ENCODE results near the gene ATAT1. TPM values are rescaled to one million over a fixed set of nuclear protein-coding genes. Genes with fewer than 3 reads are reported as not detected.

The ATAT1 gene
- total and polyA plus RNA-seq, 9 of the 15 experiments (the other 6 are each of a cell fraction or from before 2014, with no cell fraction given), result 0.65 to 5.8 (median 1.6) TPM

DNA sequence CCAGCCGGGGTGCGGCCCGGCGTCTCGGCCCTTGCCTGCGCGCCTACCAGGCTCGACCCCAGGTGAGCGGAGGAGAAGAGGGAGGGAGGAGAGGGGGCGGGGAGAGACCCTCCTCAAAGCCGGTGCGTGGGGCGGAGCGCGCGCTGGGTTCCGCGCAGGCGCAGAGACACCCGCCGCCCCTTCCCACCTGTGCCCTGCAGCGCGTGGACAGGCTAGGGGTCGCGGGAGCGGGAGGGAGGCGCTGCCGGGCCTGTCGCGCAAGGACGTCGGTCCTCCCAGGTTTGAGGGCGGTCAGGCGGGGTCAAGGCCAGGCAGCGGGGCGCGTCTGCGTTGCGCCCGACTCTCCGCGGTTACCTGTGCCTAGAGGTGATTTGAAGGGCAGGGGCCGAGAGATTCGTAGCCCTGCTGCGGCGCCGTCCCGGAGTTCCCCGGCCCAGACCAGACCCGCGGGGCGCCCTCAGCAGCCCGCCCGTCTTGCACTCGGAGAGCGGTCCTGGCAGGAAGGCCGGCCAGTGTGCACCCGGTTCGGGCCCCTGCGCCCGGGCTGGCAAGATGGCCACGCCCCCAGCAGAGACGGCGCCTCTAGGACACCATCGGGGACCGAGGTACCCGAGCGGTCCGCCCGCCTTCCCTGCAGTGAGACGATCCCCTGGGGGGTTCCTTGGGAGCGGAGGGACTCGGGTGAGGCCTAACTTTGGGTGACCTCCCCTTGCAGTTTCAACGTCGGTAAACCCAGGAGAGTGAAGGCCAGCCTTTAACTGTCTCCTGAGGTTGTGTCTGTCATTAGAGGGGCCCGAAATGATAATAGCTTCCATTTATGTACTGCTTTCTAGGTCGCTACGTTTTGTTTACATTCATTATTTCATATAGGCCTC is 20.8 kb downstream of the ATAT1 start (continued):
- TF ChIP-seq, protein P1, sequence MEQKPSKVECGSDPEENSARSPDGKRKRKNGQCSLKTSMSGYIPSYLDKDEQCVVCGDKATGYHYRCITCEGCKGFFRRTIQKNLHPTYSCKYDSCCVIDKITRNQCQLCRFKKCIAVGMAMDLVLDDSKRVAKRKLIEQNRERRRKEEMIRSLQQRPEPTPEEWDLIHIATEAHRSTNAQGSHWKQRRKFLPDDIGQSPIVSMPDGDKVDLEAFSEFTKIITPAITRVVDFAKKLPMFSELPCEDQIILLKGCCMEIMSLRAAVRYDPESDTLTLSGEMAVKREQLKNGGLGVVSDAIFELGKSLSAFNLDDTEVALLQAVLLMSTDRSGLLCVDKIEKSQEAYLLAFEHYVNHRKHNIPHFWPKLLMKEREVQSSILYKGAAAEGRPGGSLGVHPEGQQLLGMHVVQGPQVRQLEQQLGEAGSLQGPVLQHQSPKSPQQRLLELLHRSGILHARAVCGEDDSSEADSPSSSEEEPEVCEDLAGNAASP (IDR thresholded peaks at IDR 0.05), result no peak
- TF ChIP-seq NCOR1 (IDR thresholded peaks at IDR 0.05), result no peak
- TF ChIP-seq PCBP2 (IDR thresholded peaks at IDR 0.05; ENCODE audit: low read depth, low read length, poor library complexity, severe bottlenecking), result peak; percentile 55
- peak; percentile 87 for TF ChIP-seq PHF8 (IDR thresholded peaks at IDR 0.05; ENCODE audit: borderline replicate concordance, low read length)
- TF ChIP-seq RAD51 (IDR thresholded peaks at IDR 0.05; ENCODE audit: borderline replicate concordance, low read depth), result no peak
- TF ChIP-seq TBL1XR1 (IDR thresholded peaks at IDR 0.05; ENCODE audit: low read length in 2 of 2), result no peak
- TF ChIP-seq, protein P2, sequence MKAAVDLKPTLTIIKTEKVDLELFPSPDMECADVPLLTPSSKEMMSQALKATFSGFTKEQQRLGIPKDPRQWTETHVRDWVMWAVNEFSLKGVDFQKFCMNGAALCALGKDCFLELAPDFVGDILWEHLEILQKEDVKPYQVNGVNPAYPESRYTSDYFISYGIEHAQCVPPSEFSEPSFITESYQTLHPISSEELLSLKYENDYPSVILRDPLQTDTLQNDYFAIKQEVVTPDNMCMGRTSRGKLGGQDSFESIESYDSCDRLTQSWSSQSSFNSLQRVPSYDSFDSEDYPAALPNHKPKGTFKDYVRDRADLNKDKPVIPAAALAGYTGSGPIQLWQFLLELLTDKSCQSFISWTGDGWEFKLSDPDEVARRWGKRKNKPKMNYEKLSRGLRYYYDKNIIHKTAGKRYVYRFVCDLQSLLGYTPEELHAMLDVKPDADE (conservative IDR thresholded peaks at IDR 0.05; ENCODE audit: control insufficient read depth, low read depth, low read length), result 0 out of 2 replicates have a peak, but pooled peaks have one; percentile 50
- TF ChIP-seq MCM3 (IDR thresholded peaks at IDR 0.05), result no peak
- TF ChIP-seq MAFF (IDR thresholded peaks at IDR 0.05; ENCODE audit: low read length), result no peak
- no peak for TF ChIP-seq WHSC1 (IDR thresholded peaks at IDR 0.05; ENCODE audit: low read length)

All from K562 (cell line).